ENCODE results near the gene HTR1B.

HTR1B gene

DNA sequence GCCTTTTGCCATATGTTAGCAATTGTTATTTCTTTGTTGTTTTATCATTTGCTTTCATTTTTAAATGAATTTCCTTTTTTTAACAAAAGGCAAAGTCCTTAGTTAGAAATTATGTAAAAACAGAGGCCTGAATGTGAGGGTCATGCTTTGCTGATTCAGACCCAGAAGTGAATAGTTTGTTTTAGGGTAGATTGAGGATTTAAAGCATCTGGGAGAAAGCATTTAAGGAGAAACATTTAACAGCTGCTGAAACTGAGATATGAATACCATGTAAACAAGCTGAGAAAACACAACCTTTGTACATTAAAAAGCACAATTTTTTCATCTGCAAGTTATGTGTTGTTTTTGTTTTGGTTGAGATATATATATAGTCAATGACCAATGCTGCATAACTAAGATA lies 8.0 kb downstream of the HTR1B start:
- DNase-seq, result no peak

DNA sequence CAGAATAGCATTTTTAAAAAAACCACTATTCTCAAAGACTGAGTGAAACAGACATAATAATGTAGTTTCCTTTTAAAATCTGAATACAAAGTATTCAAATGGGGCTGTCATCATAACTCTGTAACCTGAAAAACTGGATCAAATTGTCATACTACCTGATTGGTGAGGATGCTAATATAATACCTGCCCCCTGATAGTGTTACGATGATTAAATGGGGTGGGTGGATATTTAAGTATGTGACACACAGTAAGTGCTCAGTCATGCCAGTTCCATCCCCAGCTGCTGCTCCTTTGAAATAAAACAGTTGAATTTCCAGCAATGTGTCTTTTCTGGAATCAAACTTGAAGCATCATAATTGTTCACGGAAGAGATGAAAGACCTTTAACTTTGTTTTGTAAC lies 8.9 kb downstream of the HTR1B start:
- no peak for DNase-seq

DNA sequence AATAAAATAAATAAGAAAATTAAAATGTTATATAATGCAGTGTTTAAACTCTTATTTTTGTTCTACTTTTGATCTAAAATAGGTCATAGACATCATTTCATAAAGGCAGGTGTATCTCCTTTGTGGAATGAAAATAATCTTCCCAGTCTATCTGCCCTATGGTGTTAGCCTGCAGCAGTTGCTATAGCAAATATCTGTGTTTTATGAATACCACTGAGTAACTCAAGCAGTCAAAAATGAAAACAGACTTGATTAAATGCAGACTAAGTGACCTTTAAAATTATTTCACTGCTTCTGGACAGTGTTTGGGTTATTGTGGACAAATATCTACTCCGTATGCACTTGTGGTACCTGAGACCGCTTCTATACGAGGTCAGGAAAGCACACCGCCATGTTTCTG lies 11.8 kb downstream of the HTR1B start:
- no peak for DNase-seq

DNA sequence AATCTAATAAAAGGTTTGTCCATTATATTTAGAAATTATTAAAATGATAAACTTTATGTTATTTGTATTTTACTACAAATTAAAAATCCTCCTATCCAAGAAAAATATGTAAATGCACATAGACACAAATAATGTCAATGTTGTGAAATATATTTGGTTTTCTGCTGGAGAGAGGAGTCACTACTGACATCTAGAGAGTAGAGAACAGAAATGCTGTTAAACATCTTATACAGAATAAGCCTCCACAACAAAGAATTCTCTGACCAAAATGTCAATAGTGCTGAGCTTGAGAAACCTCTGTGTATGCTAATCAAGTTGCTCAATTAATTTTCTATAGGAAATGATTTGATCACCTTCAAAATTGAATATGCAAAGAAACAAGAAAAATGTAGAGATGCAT lies 12.4 kb downstream of the HTR1B start:
- DNase-seq, result peak; percentile 26

DNA sequence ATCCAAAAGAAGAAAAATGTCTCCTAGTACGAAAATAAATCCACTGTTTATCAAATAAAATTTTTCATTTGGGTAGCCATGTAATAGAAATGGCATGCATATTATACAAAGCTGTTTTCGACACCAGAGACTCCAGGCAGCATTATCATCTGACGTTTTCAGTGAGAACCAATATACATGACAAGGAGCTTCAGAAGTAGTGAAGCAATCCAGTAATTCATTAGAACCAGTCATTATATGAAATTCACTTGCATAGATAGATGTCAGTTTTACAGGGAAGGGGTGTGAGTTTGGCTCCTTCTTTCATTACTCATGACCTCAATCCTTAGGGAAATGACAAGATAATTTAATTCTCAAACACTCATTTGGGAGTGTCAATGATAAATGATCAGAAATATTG lies 14.7 kb downstream of the HTR1B start:
- DNase-seq, result no peak

DNA sequence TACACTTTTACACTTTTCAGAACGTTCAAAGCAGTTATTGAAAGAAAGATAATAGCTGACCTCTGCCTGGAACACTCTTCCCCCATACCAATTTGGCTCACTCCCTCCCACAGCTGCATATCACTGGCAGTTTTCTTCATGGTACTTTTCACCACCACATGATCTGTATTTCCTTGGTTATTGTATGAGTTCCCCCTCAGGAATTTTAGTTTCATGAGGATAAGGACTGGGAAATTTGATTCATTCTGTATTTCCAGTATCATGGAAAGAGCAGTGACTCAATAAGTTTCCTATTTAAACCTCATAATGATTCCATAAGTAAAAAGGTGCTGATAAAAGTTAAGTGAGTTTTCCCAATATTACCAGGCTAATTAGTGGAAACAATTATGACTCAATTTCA lies 16.0 kb downstream of the HTR1B start:
- no peak for DNase-seq

DNA sequence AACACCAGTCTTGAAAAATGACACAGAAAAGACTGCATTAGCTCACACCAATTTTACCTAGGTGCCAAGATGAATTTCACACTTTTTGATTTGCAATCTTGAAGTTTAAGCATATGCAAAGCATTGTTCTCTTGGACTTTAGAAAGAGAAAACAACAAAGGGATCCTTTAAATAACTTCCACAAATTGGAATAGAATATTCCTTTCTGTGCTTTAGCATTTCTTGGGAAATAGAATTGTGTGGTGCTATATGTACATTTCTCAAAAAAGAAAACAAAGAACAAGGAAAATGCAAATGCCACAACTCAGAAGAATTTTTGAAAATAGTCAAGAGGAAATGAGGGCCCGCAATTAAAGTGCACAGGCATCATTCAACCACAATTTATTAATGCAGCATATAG lies 17.0 kb downstream of the HTR1B start:
- no peak for DNase-seq

DNA sequence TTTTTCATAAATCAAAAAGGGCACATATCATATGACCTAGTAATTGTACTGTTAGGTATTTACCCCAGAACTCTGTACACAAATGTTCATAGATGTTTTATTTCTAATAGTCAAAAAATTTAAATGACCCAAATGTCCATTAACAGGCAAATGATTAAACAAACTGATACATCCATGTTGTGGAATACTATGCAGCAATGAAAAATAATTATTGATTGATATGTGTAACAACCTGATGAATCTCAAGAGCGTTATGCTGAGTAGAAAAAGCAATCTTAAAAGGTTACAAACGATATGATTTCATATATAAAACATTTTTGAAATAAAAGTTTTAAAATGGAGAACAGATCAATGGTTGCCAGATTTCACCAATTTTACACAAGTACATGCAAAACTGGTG lies 18.1 kb downstream of the HTR1B start:
- no peak for DNase-seq

DNA sequence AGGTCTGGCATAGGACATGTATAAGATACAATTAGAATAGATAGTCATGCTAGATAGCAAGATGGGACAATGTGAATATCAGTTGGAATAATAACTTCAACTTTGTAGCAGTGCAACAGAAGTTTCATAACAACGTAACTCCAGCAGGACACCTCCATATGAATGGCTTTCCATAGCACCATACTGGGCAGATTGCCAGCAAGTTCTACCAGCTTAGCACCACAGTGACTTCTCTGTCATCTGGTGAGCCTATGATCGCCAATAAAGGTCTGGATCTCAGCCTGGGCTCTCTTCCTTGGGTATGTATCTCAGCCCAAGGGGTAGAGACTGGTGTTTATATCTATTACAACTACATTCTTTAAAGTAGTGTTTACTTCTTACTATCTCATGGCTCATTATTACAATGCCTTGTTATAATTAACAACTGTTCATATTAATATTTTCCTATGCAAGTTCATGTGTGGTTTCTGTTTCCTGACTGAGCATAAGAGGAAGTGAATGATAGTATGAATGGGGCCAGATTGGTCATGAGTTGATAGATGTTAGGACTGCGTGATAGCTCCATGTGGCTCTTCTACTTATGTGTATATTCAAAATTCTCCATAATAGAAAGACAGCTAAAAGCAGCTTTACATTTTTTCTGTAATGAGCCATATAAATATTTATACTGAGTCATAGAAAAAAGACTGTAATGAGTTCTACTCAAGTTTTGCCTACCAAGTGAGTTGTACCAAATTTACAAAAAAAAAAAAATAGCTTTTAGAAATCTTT lies 22.9 kb downstream of the HTR1B start:
- peak; percentile 29 for DNase-seq

DNA sequence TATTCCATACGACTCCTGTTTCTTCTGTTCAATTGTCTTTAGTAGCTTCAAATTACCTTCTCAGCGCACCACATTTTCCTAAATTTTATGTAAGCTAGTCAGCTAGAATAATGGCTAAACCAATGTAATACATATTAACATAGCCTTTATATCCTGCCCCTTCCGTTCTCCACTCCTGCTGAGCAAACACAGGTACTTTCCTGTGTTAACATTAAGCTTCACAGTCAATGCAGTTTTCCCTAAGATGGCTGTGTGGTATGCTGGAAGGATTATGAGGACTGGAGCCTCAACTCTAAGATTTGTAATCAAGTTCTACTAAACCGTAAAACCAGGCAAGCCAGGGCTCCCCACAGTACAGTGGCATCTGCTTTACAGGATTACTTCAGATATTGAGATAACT lies 29.4 kb downstream of the HTR1B start:
- no peak for DNase-seq

DNA sequence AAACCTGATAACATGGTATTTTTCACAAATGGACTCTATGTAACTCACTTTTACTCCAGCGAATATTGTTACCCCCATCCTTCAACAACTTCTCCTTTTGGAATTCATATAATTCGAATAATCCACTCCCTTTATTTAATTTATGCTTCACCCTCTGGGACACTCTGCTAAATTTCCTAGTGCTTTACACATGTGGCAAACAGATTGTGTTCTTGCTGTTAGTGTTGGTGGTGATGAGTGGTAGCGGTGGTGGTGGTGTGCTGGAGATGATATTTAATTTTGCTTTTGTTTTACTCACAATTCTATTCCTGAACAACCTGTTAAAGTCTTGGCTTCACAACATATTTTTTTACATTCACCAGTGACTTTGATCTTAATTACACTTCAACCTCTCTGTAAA lies 32.8 kb downstream of the HTR1B start:
- no peak for DNase-seq

DNA sequence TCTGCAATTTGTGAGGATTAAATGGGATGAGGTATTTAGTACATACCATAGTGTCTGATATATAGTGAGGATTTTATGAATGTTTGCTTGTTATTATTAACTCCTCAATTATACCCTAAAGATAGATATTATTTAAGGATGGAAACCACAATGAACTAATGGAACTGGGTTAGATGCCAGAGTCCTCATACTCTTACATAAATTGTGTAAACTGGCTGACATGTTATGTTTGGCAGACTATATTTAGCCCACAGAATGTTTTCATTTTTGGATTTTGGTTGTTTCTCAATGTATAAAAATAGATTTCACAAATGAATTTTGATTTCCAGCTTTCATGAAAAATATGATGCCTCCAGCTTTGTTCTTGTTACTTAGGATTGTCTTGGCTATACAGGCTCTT lies 37.6 kb downstream of the HTR1B start:
- no peak for DNase-seq

DNA sequence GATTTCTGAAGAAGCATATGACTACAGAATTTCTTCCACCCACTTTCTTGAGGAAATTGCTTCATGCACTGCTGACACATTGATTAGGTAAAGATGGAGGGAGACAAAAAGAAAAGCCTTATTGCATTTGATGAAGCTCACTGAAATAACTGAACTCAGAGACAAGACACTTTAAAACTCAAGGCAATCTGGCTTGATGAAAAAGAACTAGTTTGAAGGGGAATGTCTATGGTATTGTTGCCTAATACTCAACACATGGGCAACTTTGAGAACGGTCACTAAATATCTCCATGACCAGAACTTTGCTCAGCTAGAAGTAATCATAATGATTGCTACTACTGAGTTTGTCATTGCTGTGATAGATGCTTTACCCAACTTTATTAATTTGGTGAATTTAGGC lies 38.1 kb downstream of the HTR1B start:
- no peak for DNase-seq

DNA sequence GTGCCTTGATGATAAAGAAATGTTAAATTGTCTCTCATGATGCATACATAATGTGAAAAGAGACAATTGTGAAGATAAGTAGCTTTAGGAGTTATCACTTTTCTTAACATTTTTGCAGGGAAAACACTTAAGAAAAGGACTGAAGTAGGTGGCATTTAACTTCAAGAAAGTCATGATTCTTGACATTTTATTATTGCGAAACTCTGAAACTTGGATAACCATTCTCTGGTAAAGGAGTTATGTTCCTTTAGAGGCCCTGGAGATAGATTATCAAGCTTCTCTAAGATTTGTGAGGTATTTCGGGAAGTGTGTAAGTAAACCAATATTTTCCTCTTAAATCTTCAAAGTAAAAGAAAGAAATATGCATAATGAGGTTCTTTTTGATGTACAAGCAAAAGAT lies 38.5 kb downstream of the HTR1B start:
- no peak for DNase-seq

DNA sequence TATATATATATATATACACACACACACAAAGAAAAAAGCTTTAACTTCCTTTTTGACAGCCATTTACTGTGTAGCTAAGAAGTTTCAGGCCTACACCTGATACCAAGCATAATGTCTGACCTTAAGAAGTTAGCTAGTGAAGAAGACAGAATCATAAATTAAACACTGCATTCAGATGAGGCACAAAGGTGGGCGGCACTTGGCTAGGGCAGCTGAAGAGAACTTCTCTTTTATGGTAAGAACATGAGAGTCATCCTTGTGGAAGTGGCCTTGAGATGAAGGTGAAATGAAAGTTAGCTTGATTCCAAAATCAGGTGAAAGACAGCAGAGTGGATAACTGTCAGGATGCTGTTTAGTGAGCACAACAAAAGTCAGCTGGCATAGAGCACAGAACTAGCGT lies 46.5 kb downstream of the HTR1B start:
- no peak for DNase-seq

DNA sequence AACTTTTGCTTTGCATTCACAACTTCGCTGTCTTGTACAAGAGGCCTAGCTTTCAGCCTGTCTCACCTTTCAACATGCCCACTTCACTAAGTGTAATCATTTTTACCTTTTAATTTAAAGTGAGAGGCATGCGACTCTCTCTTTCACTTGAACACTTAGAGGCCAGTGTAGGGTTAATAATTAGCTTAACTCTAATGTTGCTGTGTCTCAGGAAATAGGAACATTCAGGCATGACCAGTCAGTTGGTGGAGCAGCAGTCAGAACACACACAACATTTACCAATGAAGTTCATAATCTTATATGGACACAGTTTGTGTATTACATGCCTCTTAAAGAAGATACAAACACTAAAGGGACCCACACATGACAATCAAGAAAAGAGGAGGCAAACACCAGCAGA lies 47.6 kb downstream of the HTR1B start:
- no peak for DNase-seq

All from hematopoietic multipotent progenitor cell treated with erythropoietin and hydrocortisone succinate and interleukin-3 and kit ligand, for 6 days (in vitro differentiated cells).